ENCODE measurements around the gene CTNND1.
"Not testable (repeated sequence)": the region's sequence is repeated elsewhere in the genome, so short reads cannot be mapped to it uniquely, and the experiment has no call there.

Gene CTNND1

GRCh38 chr11:57761301-57762234 is at the start of gene CTNND1:
Gene CTNND1 (plus strand): TSS chr11:57761802. CDS start chr11:57791479, 29,677 bp downstream.
- DNase-seq, result peak; percentile 92

- DNase-seq, result peak; percentile 98
Observed at GRCh38 chr11:57712256-57713150, 49.1 kb upstream of the CTNND1 start, which contains the start of gene TMX2. Gene TMX2 (plus strand): TSS chr11:57712593. CDS start chr11:57712619, 26 bp downstream.

- no peak for DNase-seq
Observed at GRCh38 chr11:57713835-57714234, 47.8 kb upstream of the CTNND1 start.

GRCh38 chr11:57716726-57717125 is 44.9 kb upstream of the CTNND1 start:
- not testable (repeated sequence) for DNase-seq

- no peak for DNase-seq
Observed at GRCh38 chr11:57727185-57727584, 34.4 kb upstream of the CTNND1 start.

- no peak for DNase-seq
Observed at GRCh38 chr11:57728829-57729228, 32.8 kb upstream of the CTNND1 start.

GRCh38 chr11:57729479-57729878 is 32.1 kb upstream of the CTNND1 start:
- no peak for DNase-seq

GRCh38 chr11:57732661-57733060 is 28.9 kb upstream of the CTNND1 start:
- DNase-seq, result no peak

GRCh38 chr11:57735619-57736298 is 25.8 kb upstream of the CTNND1 start:
- no peak for DNase-seq

GRCh38 chr11:57741132-57742086 is 20.2 kb upstream of the CTNND1 start, which contains the start of gene SELENOH:
Gene SELENOH (plus strand): TSS chr11:57741491. CDS start chr11:57741596, 105 bp downstream.
- DNase-seq, result peak; percentile 94

GRCh38 chr11:57742087-57742452 is 19.5 kb upstream of the CTNND1 start:
- DNase-seq, result no peak

- no peak for DNase-seq
Observed at GRCh38 chr11:57744357-57744756, 17.2 kb upstream of the CTNND1 start.

GRCh38 chr11:57745206-57745605 is 16.4 kb upstream of the CTNND1 start:
- no peak for DNase-seq

- DNase-seq, result no peak
Observed at GRCh38 chr11:57746920-57747319, 14.7 kb upstream of the CTNND1 start.

- DNase-seq, result no peak
Observed at GRCh38 chr11:57751176-57751575, 10.4 kb upstream of the CTNND1 start.

- DNase-seq, result peak; percentile 43
Observed at GRCh38 chr11:57751676-57752253, 9.8 kb upstream of the CTNND1 start, which contains the start of gene BTBD18. Gene BTBD18 (minus strand): TSS chr11:57751819. CDS start chr11:57751188, 631 bp downstream.

GRCh38 chr11:57752954-57753353 is 8.6 kb upstream of the CTNND1 start:
- no peak for DNase-seq

GRCh38 chr11:57758174-57758573 is 3.4 kb upstream of the CTNND1 start:
- DNase-seq, result no peak

- peak; percentile 21 for DNase-seq
Observed at GRCh38 chr11:57762235-57762861, 746 bp downstream of the CTNND1 start.

- peak; percentile 8 for DNase-seq
Observed at GRCh38 chr11:57763568-57763967, 2.0 kb downstream of the CTNND1 start.

All from NCI-H510A treated with DMSO at 0.1 percent for 48 hours (cell line).